ENCODE results near the gene PRKAG3. TPM values are rescaled to one million over a fixed set of nuclear protein-coding genes. Genes with fewer than 3 reads are reported as not detected.

The PRKAG3 gene
- total and polyA plus RNA-seq, 2 experiments from 2014 or later, result not detected

- H3F3A ChIP-seq (ENCODE audit: insufficient read depth), result no peaks in the 10 kb centered on the region
- no peaks in the 10 kb centered on the region for H4K20me1 ChIP-seq (ENCODE audit: insufficient read depth)
- 4 to 5% methylated on average over 36 to 58 of the region's 60 CpGs for WGBS, 2 experiments (ENCODE audit: low coverage in 1 of 2, low lambda C conversion rate in 2 of 2, missing lambda C conversion rate in 2 of 2)
- no peak overlapping the region for H3K9ac ChIP-seq
- H3K36me3 ChIP-seq (ENCODE audit: low read depth), result no peaks in the 10 kb centered on the region
- no peak overlapping the region for H2AFZ ChIP-seq
- H3K4me3 ChIP-seq, result no peak overlapping the region
- peaks cover 90% of the 10 kb centered on the region for H3K27me3 ChIP-seq (replicated peaks; ENCODE audit: insufficient read depth)
- DNase-seq, result peak; percentile 23
- in situ Hi-C loops (cut with MboI), result no loop called here
- no peak overlapping the region for H3K27ac ChIP-seq
- no peaks in the 10 kb centered on the region for H3K9me3 ChIP-seq (ENCODE audit: low read depth)
- TF ChIP-seq EZH2 (IDR thresholded peaks at IDR 0.05; ENCODE audit: insufficient read depth, poor library complexity, severe bottlenecking), result no peak
- TF ChIP-seq EZH2phosphoT487 (IDR thresholded peaks at IDR 0.05; ENCODE audit: insufficient read depth, low read depth), result 0 out of 2 replicates have a peak, but pooled peaks have one; percentile 39
- peak overlapping the region; percentile 28 for H3K4me2 ChIP-seq (ENCODE audit: unreplicated experiment)
- no peaks in the 10 kb centered on the region for H3K79me2 ChIP-seq (ENCODE audit: insufficient read depth)
- no peaks in the 10 kb centered on the region for H3K4me1 ChIP-seq (ENCODE audit: insufficient read depth)
- H3K9me2 ChIP-seq (ENCODE audit: insufficient read depth), result no peaks in the 10 kb centered on the region
Observed at GRCh38 chr2:218871345-218872302, 40.0 kb upstream of the PRKAG3 start.

- Histone ChIP-seq H2AFZ (no peak overlapping the region), H3K9ac (no peak overlapping the region), H3K9me2 (ENCODE audit: insufficient read depth) (no peaks in the 10 kb centered on the region), H3K9me3 (ENCODE audit: low read depth) (no peaks in the 10 kb centered on the region), H3K4me1 (ENCODE audit: insufficient read depth) (no peaks in the 10 kb centered on the region), H3K36me3 (ENCODE audit: low read depth) (no peaks in the 10 kb centered on the region), H3K27ac (no peak overlapping the region), H3K79me2 (ENCODE audit: insufficient read depth) (no peaks in the 10 kb centered on the region), H3K4me2 (ENCODE audit: unreplicated experiment) (no peak overlapping the region), H3K4me3 (no peak overlapping the region), H4K20me1 (ENCODE audit: insufficient read depth) (no peaks in the 10 kb centered on the region), H3F3A (ENCODE audit: insufficient read depth) (no peaks in the 10 kb centered on the region), H3K27me3 (replicated peaks; ENCODE audit: insufficient read depth) (peaks cover 88% of the 10 kb centered on the region)
- DNase-seq, result no peak
- in situ Hi-C loops (cut with MboI), result no loop called here
- no peak for TF ChIP-seq EZH2phosphoT487 (IDR thresholded peaks at IDR 0.05; ENCODE audit: insufficient read depth, low read depth)
- TF ChIP-seq EZH2 (IDR thresholded peaks at IDR 0.05; ENCODE audit: insufficient read depth, poor library complexity, severe bottlenecking), result peak; percentile 36
- 7 to 13% methylated on average over 15 to 18 of the region's 18 CpGs for WGBS, 2 experiments (ENCODE audit: low coverage in 1 of 2, low lambda C conversion rate in 2 of 2, missing lambda C conversion rate in 2 of 2)
Observed at GRCh38 chr2:218870984-218871344, 39.4 kb upstream of the PRKAG3 start.

GRCh38 chr2:218869064-218869463, 37.5 kb upstream of the PRKAG3 start:
- Histone ChIP-seq H4K20me1 (ENCODE audit: insufficient read depth) (no peaks in the 10 kb centered on the region), H3K36me3 (ENCODE audit: low read depth) (no peaks in the 10 kb centered on the region), H3K27me3 (replicated peaks; ENCODE audit: insufficient read depth) (peaks cover 71% of the 10 kb centered on the region), H2AFZ (no peak overlapping the region), H3K79me2 (ENCODE audit: insufficient read depth) (no peaks in the 10 kb centered on the region), H3K4me3 (no peak overlapping the region), H3K4me2 (ENCODE audit: unreplicated experiment) (no peak overlapping the region), H3K9me3 (ENCODE audit: low read depth) (no peaks in the 10 kb centered on the region), H3K27ac (no peak overlapping the region), H3K9me2 (ENCODE audit: insufficient read depth) (no peaks in the 10 kb centered on the region), H3F3A (ENCODE audit: insufficient read depth) (no peaks in the 10 kb centered on the region), H3K4me1 (ENCODE audit: insufficient read depth) (no peaks in the 10 kb centered on the region), H3K9ac (no peak overlapping the region)
- in situ Hi-C loops (cut with MboI), result no loop called here
- no peak for TF ChIP-seq EZH2 (IDR thresholded peaks at IDR 0.05; ENCODE audit: insufficient read depth, poor library complexity, severe bottlenecking)
- TF ChIP-seq EZH2phosphoT487 (IDR thresholded peaks at IDR 0.05; ENCODE audit: insufficient read depth, low read depth), result no peak
- 84 to 90% methylated on average over 9 of the region's 9 CpGs for WGBS, 2 experiments (ENCODE audit: low coverage in 1 of 2, low lambda C conversion rate in 2 of 2, missing lambda C conversion rate in 2 of 2)
- DNase-seq, result no peak

- no peaks in the 10 kb centered on the region for H3K4me1 ChIP-seq (ENCODE audit: insufficient read depth)
- H3K9me2 ChIP-seq (ENCODE audit: insufficient read depth), result no peaks in the 10 kb centered on the region
- H3K4me3 ChIP-seq, result no peak overlapping the region
- no peaks in the 10 kb centered on the region for H3F3A ChIP-seq (ENCODE audit: insufficient read depth)
- no peaks in the 10 kb centered on the region for H3K9me3 ChIP-seq (ENCODE audit: low read depth)
- H2AFZ ChIP-seq, result no peak overlapping the region
- no peak overlapping the region for H3K27ac ChIP-seq
- in situ Hi-C loops (cut with MboI), result no loop called here
- H4K20me1 ChIP-seq (ENCODE audit: insufficient read depth), result no peaks in the 10 kb centered on the region
- no peak overlapping the region for H3K4me2 ChIP-seq (ENCODE audit: unreplicated experiment)
- no peak for DNase-seq
- no peak for TF ChIP-seq EZH2phosphoT487 (IDR thresholded peaks at IDR 0.05; ENCODE audit: insufficient read depth, low read depth)
- 37 to 48% methylated on average over 6 of the region's 6 CpGs for WGBS, 2 experiments (ENCODE audit: low coverage in 1 of 2, low lambda C conversion rate in 2 of 2, missing lambda C conversion rate in 2 of 2)
- H3K79me2 ChIP-seq (ENCODE audit: insufficient read depth), result no peaks in the 10 kb centered on the region
- H3K27me3 ChIP-seq (replicated peaks; ENCODE audit: insufficient read depth), result peaks cover 75% of the 10 kb centered on the region
- no peaks in the 10 kb centered on the region for H3K36me3 ChIP-seq (ENCODE audit: low read depth)
- no peak overlapping the region for H3K9ac ChIP-seq
Observed at GRCh38 chr2:218867900-218868299, 36.3 kb upstream of the PRKAG3 start.
